B cell (primary cell): ENCODE data around the gene CYGB.

Experiments
- CTCF ChIP-seq: fragments of 200-600 bp; IDR thresholded peaks from one replicate; pipeline ENCODE4 v1.8.0; 2022; ENCODE audit warnings: antibody characterized with exemption, mild to moderate bottlenecking
- EZH2 ChIP-seq: IDR thresholded peaks from 2 replicates; pipeline ENCODE4 v1.6.1; 2012; ENCODE audit warnings: borderline replicate concordance, low read depth, mild to moderate bottlenecking, moderate library complexity, low read length; ENCODE audit not compliant: insufficient read depth, poor library complexity, severe bottlenecking

GRCh38 chr17:76493505-76494167 is 43.9 kb downstream of the CYGB start:
- no peak for TF ChIP-seq CTCF
- TF ChIP-seq EZH2: no peak
